Prostate gland (tissue), 2 donors: Measurements from ENCODE around the gene PROKR1. TPM values are rescaled to one million over a fixed set of nuclear protein-coding genes. Genes with fewer than 3 reads are reported as not detected.

Experiments
- DNase-seq: peaks from one replicate; pipeline ENCODE4 v3.0.0-alpha.2; 2019; ENCODE audit warnings: low spot score
- H3K27ac ChIP-seq, 2 donors: fragments of 200-600 bp; sonication (generic); 2 replicates each; pipeline ENCODE4 v1.5.1; 2017 to 2019
- H3K27me3 ChIP-seq: fragments of 200-600 bp; sonication (generic); replicated peaks from 2 replicates; pipeline ENCODE4 v1.5.1; 2019; ENCODE audit not compliant: insufficient read depth
- H3K36me3 ChIP-seq, 2 donors: fragments of 200-600 bp; sonication (generic); 1 replicate in 1 of 2; 2 replicates in 1 of 2; pipeline versions ENCODE4 v1.5.1 to v1.8.1; 2017 to 2019
- H3K4me1 ChIP-seq: fragments of 200-600 bp; sonication (generic); replicated peaks from 2 replicates; pipeline ENCODE4 v1.5.1; 2019
- H3K4me3 ChIP-seq, 2 donors: fragments of 200-600 bp; sonication (generic); 2 replicates each; pipeline ENCODE4 v1.5.1; 2017 to 2019
- H3K9me3 ChIP-seq: fragments of 200-600 bp; sonication (generic); 2 replicates; pipeline ENCODE4 v1.5.1; 2017
- CTCF ChIP-seq, 4 experiments: fragments of 200-600 bp in 2 of 4; fragments of 450-650 bp in 2 of 4; sonication (generic) in 2 of 4; IDR thresholded peaks; 1 replicate in 3 of 4; 2 replicates in 1 of 4; pipeline ENCODE4 v1.5.1; 2016 to 2019; ENCODE audit warnings: antibody characterized with exemption in 4 of 4, mild to moderate bottlenecking in 2 of 4, moderate library complexity in 2 of 4
- POLR2A ChIP-seq: fragments of 450-650 bp; IDR thresholded peaks from one replicate; pipeline ENCODE4 v1.6.1; 2016; ENCODE audit warnings: antibody characterized with exemption, mild to moderate bottlenecking
- POLR2AphosphoS5 ChIP-seq: sonication (generic); formaldehyde crosslinking; IDR thresholded peaks from one replicate; pipeline ENCODE4 v1.6.1; 2017; ENCODE audit warnings: antibody characterized with exemption
- WGBS: methylation state at CpG from one replicate; pipeline ENCODE4 v1.1.5; 2018; 5-methylcytosine and 5-hydroxymethylcytosine counted together
- intact Hi-C: fragments of 100-400 bp; cut with DNase I; formaldehyde crosslinking; loops from one replicate; pipeline ENCODE4 v1.14.2; 2022
- total RNA-seq, 2 donors: library from RNA; depleted of rRNA; stranded (reverse); fragments of >200 nt; gene quantifications; one replicate each; pipeline ENCODE4 v1.1.0, GENCODE V29; 2016

PROKR1 gene
- total RNA-seq, 2 donors from 2014 or later = 0.40 TPM; not detected in 1

GRCh38 chr2:68687018-68687417, 43.6 kb downstream of the PROKR1 start:
- intact Hi-C loops = no loop called here
- no peaks in the 10 kb centered on the region for H3K36me3 ChIP-seq
- H3K27me3 ChIP-seq = no peaks in the 10 kb centered on the region
- no peak for TF ChIP-seq CTCF (IDR thresholded peaks at IDR 0.05)
- TF ChIP-seq POLR2A = no peak
- no peak for TF ChIP-seq POLR2AphosphoS5
- no peak overlapping the region for H3K4me3 ChIP-seq
- no peaks in the 10 kb centered on the region for H3K4me1 ChIP-seq
- no peak overlapping the region for H3K27ac ChIP-seq
- 96% methylated on average over 1 of the region's 1 CpG for WGBS
- DNase-seq = no peak
- H3K9me3 ChIP-seq = no peaks in the 10 kb centered on the region

GRCh38 chr2:68689553-68690537, 46.5 kb downstream of the PROKR1 start:
- whole genome bisulfite sequencing = 74% methylated on average over 7 of the region's 7 CpGs
- no peak overlapping the region for H3K27ac ChIP-seq
- TF ChIP-seq POLR2A = no peak
- no peak for TF ChIP-seq CTCF (IDR thresholded peaks at IDR 0.05)
- no peak for TF ChIP-seq POLR2AphosphoS5
- intact Hi-C loops = no loop called here
- DNase-seq = no peak
- no peaks in the 10 kb centered on the region for H3K36me3 ChIP-seq
- H3K4me3 ChIP-seq = no peak overlapping the region
- H3K9me3 ChIP-seq = no peaks in the 10 kb centered on the region
- no peaks in the 10 kb centered on the region for H3K4me1 ChIP-seq
- H3K27me3 ChIP-seq = no peaks in the 10 kb centered on the region

- intact Hi-C loops = no loop called here
- Histone ChIP-seq H3K27me3 (no peaks in the 10 kb centered on the region), H3K27ac (no peak overlapping the region), H3K9me3 (no peaks in the 10 kb centered on the region), H3K36me3 (no peaks in the 10 kb centered on the region), H3K4me1 (no peaks in the 10 kb centered on the region), H3K4me3 (no peak overlapping the region)
- WGBS = 88% methylated on average over 3 of the region's 3 CpGs
- DNase-seq = no peak
- TF ChIP-seq POLR2A (no peak), CTCF (IDR thresholded peaks at IDR 0.05) (no peak), POLR2AphosphoS5 (no peak)
These were observed 47.5 kb downstream of the PROKR1 start for GRCh38 chr2:68690851-68691250.

GRCh38 chr2:68692511-68692910, 49.1 kb downstream of the PROKR1 start:
- H3K4me3 ChIP-seq = no peak overlapping the region
- H3K27ac ChIP-seq = no peak overlapping the region
- intact Hi-C loops = no loop called here
- H3K9me3 ChIP-seq = no peaks in the 10 kb centered on the region
- TF ChIP-seq POLR2A (no peak), CTCF (IDR thresholded peaks at IDR 0.05) (no peak), POLR2AphosphoS5 (no peak)
- H3K4me1 ChIP-seq = no peaks in the 10 kb centered on the region
- 90% methylated on average over 1 of the region's 1 CpG for WGBS
- no peaks in the 10 kb centered on the region for H3K27me3 ChIP-seq
- H3K36me3 ChIP-seq = no peaks in the 10 kb centered on the region
- DNase-seq = no peak

- 89% methylated on average over 2 of the region's 2 CpGs for WGBS
- Histone ChIP-seq H3K4me3 (no peak overlapping the region), H3K27me3 (no peaks in the 10 kb centered on the region), H3K36me3 (no peaks in the 10 kb centered on the region), H3K9me3 (no peaks in the 10 kb centered on the region), H3K27ac (no peak overlapping the region), H3K4me1 (no peaks in the 10 kb centered on the region)
- TF ChIP-seq POLR2A = no peak
- no peak for TF ChIP-seq POLR2AphosphoS5
- no peak for TF ChIP-seq CTCF (IDR thresholded peaks at IDR 0.05)
- no peak for DNase-seq
- intact Hi-C loops = no loop called here
These were observed 50.6 kb downstream of the PROKR1 start for GRCh38 chr2:68693951-68694350.
